Erythroblast (primary cell): ENCODE results near the gene SMYD1.
"Not testable (repeated sequence)": the region's sequence is repeated elsewhere in the genome, so short reads cannot be mapped to it uniquely, and the experiment has no call there.

Experiments used
- DNase-seq, 2 experiments: peaks; one replicate each; lab custom pipeline; 2025; lab: John Stamatoyannopoulos, UW
- GATA1 ChIP-seq: IDR thresholded peaks from 2 replicates; pipeline ENCODE4 v1.6.1; 2011; ENCODE audit warnings: low read depth, mild to moderate bottlenecking, control low read depth, low read length, moderate library complexity
- POLR2A ChIP-seq: IDR thresholded peaks from 2 replicates; pipeline ENCODE4 v1.6.1; 2011; ENCODE audit warnings: mild to moderate bottlenecking, low read length

SMYD1 gene

DNA sequence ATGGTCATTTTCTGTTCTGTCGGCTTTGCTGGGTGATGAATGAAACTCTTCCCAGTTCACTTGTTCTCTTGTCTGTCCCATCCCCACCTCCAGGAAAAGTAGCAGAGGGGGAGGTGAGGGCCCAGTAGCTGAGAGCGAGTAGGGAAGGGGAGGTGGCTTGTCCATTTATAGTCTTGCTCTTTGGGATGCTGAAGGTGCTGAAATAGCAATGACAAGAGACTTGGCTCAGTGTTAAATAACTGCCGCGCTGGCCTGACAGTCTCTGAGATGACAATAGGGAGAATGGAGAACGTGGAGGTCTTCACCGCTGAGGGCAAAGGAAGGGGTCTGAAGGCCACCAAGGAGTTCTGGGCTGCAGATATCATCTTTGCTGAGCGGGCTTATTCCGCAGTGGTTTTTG lies at the start of gene SMYD1:
TSS of gene SMYD1 (plus strand) at position 228 of the 400 bp plus-strand sequence. CDS start at position 268, 40 bp downstream.
- no peak for DNase-seq
- TF ChIP-seq GATA1 (no peak), POLR2A (no peak)

DNA sequence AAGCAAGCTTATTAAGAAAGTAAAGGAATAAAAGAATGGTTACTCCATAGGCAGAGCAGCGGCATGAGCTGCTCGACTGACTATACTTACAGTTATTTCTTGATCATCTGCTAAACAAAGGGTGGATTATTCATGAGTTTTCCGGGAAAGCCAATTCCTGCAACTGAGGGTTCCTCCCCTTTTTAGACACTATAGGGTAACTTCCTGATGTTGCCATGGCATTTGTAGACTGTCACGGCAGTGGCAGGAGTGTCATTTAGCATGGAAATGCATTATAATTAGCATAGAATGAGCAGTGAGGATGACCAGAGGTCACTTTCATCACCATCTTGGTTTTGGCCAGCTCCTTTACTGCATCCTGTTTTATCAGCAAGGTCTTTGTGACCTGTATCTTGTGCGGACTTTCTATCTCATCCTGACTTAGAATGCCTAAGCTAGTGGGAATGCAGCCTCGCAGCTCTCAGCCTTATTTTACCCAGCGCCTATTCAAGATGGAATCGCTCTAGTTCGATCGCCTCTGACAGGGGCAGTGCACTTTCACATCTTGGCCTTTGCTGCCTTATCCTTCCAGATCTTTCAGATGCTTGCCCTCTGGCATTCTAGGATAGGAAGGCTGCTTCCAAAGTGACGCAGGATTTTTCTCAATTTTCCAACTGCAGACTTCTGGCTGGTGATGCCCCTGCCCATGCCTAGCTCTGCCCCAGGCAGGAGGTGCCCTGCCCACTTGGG lies 49.4 kb upstream of the SMYD1 start:
- DNase-seq: peak in 1 of 2 experiments; percentile 23

DNA sequence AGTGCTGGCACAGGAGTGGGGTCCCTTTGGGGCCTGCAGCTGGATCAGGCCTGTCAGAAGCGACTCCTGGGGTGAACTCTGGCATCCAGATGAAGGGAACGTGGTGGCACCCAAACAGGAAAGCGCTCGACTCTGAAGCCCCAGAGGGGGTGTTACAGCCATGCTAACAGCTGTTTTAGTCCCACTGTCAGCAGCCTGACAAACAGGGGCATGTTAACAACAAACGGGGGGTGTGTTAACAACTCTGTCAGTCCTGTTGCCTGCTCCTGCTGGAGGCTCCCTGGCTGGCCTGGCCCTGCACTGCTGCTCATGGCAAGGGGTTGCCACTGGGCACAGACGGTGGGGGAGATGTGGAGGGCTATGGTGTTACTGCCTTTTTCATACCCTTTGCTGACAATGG lies 48.7 kb upstream of the SMYD1 start:
- DNase-seq: no peak
- TF ChIP-seq GATA1 (no peak), POLR2A (no peak)

- peak in 1 of 2 experiments; percentile 13 for DNase-seq
- no peak for TF ChIP-seq GATA1
- no peak for TF ChIP-seq POLR2A
These were observed 47.6 kb upstream of the SMYD1 start for GRCh38 chr2:88019985-88020384.

DNA sequence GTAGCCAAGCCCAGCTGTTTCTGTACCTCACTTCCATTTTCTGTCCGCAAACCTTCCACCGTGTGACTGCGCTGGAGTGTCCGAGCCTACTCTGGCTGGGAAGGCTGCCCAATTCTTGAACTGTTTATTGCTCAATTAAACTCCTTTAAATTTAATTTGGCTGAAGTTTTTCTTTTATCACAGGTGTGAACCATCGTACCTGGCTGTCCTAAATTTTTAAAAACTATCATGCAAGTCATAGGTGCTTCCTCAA lies 45.0 kb upstream of the SMYD1 start:
- no peak for TF ChIP-seq POLR2A
- no peak for TF ChIP-seq GATA1
- no peak for DNase-seq

DNA sequence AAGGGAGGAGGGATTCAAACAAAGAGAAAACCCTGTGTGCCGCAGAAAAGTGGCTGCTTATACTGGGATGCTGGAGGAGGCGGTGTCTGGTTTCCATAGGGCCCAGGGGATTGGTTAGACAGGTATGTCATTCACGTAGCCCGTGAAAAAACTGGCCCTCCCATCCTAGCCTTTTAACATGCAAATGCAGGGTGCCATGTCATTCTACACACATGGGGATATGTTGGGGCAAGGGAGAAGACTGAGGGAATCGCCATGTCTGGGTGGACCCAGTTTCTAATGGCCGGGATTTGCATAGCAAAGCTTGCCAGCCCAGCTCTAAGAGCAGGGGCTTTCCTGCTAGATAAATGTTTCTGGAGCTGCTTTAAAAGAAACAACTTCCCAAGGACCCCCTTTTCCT lies 43.1 kb upstream of the SMYD1 start:
- DNase-seq: no peak
- TF ChIP-seq GATA1: no peak
- TF ChIP-seq POLR2A: no peak

DNA sequence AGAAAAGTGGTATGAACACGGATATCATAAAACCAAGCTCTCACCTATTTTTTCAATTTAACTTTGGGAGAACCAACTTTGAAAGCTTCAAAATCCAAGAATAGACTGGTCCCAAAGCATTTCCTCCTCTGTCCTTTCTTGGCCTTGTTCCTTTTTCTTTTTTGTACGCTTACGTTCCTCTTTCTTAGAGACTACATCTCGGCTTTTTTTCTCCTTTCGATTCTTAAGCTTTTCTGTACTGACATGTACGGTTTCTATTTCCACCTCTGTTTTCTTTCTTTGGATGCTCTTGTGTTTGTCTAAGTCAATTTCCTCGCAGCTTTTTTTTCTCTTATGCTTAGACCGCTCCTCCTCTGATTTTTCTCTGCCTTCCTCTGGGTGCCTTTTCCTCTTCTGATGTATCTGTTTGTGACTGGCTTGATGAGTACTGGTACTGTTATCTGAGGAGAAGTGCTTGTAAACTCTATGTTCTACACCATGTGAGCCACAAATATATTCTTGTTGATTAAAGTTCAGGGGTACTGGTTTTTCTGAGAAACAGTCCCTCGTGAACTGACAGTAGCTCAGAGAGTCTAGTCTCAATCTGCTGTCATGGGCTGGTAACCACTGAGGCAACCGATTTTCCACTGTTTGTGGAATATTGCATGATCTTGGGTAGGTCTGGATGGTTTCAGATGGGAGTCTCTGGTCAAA lies 39.8 kb upstream of the SMYD1 start:
- DNase-seq: peak in 1 of 2 experiments; percentile 28
- TF ChIP-seq POLR2A (no peak), GATA1 (no peak)

DNA sequence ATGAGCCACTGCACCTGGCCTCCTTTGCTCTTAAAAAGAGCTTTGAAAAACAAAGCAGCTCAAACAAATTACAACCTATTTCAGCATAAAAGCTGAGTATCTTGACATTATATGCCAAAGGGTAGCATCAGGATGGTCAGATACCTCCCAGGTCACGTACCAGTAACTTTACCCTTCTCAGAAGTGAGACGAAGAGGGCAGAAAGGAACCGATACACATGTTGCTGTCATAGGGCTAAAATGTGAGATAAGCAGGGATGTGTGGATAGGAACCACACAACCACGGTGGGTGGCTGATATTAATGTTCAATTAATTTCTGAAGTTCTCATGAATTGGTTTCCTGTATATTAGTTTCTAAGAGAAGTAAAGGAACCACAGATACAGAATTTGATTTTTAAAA lies 38.7 kb upstream of the SMYD1 start:
- TF ChIP-seq GATA1: no peak
- no peak for TF ChIP-seq POLR2A
- DNase-seq: no peak

GRCh38 chr2:88032070-88032702 lies 35.4 kb upstream of the SMYD1 start:
- no peak for DNase-seq
- TF ChIP-seq GATA1 (no peak), POLR2A (no peak)

DNA sequence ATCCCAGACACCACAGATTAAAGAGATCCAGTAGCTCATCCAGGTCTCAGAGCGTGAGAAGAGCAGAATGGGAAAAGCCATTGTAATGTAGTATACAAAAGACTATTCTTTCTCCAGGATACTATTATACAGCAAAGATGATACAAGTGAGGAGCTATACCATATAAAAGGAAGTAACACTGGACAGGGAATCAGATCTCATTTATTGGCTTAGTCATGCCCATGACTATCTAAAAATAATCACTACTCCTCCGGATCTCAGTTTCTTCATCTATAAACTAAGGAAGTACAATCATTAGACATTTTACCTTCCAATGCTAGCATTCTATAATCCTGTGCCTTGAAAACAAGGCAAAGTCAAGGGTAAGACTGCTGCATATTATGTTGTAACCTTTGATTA lies 31.4 kb upstream of the SMYD1 start:
- no peak for TF ChIP-seq POLR2A
- no peak for TF ChIP-seq GATA1

GRCh38 chr2:88036606-88037005 lies 31.0 kb upstream of the SMYD1 start:
- TF ChIP-seq GATA1 (no peak), POLR2A (no peak)
- DNase-seq: no peak

More for the DNA sequence above, 31.4 kb upstream of the SMYD1 start:
- DNase-seq: no peak

DNA sequence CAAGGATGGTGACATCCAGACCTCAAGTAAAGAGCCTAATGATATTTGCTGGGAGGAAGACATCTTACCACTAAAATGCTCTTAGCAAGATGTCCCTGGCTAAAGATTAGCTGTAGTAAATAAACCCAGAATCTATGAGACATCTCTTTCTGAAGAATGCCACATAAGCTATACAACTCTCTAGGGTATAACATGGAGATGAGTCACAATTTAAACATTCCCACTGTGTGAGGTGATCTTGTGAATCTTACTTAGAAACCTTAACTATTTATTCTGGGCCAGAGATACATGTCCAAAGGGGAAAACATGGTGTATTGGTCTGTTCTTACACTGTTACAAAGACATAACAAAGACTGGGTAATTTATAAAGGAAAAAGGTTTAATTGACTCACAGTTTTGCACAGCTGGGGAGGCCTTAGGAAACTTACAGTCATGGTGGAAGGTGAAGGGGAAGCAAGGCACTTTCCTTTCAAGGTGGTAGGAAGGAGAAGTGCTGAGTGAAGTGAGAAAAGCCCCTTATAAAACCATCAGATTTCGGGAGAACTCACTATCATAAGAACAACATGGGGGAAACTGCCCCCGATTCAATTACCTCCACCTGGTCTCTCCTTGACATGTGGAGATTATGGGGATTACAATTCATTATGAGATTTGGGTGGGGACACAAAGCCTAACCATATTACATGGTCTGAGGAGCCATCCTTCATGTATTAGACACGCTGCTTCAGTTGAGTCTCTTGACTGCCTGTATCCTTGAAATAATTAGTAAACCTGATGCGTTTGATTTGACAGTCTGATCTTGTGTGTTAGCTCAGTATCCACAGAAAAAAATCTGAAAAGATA lies 29.1 kb upstream of the SMYD1 start:
- TF ChIP-seq GATA1: no peak
- TF ChIP-seq POLR2A: no peak
- no peak for DNase-seq

- TF ChIP-seq POLR2A: no peak
- DNase-seq: no peak
These were observed 25.1 kb upstream of the SMYD1 start for GRCh38 chr2:88042476-88042875.

DNA sequence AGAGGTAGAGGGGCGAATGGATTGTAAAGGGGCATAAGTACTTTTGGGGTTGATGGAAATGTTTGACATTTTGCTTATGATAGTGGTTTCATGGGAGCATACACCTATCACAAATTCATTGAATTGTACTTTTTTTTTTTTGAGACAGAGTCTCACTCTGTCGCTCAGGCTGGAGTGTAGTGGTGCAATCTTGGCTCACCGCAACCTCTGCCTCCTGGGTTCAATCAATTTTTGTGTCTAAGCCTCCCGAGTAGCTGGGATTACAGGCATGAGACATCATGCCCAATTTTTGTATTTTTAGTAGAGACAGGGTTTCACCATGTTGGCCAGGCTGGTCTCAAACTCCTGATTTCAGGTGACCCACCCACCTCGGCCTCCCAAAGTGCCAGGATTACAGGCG lies 22.1 kb upstream of the SMYD1 start:
- DNase-seq: not testable (repeated sequence)

GRCh38 chr2:88048541-88048940 lies 19.1 kb upstream of the SMYD1 start:
- TF ChIP-seq POLR2A (no peak), GATA1 (no peak)

More at GRCh38 chr2:88048541-88048940, 19.1 kb upstream of the SMYD1 start:
- DNase-seq: no peak
